ENCODE results near the gene CRYZL1. TPM values are rescaled to one million over a fixed set of nuclear protein-coding genes. Genes with fewer than 3 reads are reported as not detected.

CRYZL1 gene
- total RNA-seq, 1 donor from 2014 or later = 25.6 TPM

Other genes starting within 250 kb of the CRYZL1 start
- 3.4 and 3.7 TPM in 2 replicates for gene IFNGR2, start 238.3 kb downstream of the CRYZL1 start, total RNA-seq
- 12.0 and 14.0 TPM in 2 replicates for gene TMEM50B, start 161.8 kb downstream of the CRYZL1 start, total RNA-seq
- 0.12 and 0.18 TPM in 2 replicates for gene DNAJC28, start 150.0 kb downstream of the CRYZL1 start, total RNA-seq
- gene GART, start 99.6 kb downstream of the CRYZL1 start, total RNA-seq = 210 and 228 TPM in 2 replicates
- 342 and 361 TPM in 2 replicates for gene SON, start 98.7 kb downstream of the CRYZL1 start, total RNA-seq
- gene DONSON, start 53.1 kb downstream of the CRYZL1 start, total RNA-seq = 37.5 and 38.7 TPM in 2 replicates
- gene ITSN1, start 760 bp upstream of the CRYZL1 start, total RNA-seq = 4.2 and 4.5 TPM in 2 replicates